GM21515 (cell line): ENCODE results near the gene SULT1C2.

ENCODE experiments used
- ATAC-seq: cut with Tn5 transposase; IDR thresholded peaks from one replicate; pipeline ENCODE4 v1.9.1; 2021; ENCODE audit not compliant: unreplicated experiment

SULT1C2 gene

DNA sequence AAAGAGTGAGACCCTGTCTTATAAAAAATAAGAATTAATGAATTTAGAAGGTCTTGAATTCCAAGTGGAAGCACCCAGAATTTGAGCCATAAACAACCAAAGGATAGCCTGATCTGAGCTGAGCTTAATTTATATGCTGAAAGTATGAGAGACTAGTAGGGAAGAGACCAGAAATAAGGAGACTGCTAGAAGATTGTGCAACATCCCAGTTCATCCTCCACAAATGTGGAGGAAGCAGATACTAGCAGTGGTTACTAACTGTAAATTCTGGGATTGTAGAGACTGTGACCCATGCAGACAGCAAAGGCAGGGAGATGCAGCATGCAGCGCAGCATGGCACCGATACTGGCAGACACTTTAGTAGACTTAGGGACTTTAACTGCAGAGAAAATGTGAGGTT lies 1.5 kb upstream of the SULT1C2 start:
- no peak for ATAC-seq

DNA sequence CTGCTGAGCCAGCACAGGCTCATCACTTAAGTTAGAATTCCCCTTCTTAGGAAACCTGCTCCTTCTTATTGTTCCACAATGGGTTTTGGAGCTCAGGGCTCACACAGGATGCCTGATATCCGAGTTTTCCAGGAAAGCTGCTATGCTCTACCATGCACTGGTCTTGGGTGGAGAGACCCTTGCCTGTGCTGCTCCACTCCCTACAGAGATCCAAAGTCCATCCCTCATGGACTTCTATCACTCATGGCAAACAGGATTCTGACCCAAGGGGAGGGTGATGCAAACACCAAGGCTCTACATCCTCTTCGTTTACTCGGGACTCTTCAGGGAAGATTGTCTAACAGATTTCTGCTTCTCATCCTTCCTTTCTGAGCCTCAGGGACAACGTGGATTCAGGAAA lies 5.2 kb downstream of the SULT1C2 start:
- ATAC-seq = no peak

DNA sequence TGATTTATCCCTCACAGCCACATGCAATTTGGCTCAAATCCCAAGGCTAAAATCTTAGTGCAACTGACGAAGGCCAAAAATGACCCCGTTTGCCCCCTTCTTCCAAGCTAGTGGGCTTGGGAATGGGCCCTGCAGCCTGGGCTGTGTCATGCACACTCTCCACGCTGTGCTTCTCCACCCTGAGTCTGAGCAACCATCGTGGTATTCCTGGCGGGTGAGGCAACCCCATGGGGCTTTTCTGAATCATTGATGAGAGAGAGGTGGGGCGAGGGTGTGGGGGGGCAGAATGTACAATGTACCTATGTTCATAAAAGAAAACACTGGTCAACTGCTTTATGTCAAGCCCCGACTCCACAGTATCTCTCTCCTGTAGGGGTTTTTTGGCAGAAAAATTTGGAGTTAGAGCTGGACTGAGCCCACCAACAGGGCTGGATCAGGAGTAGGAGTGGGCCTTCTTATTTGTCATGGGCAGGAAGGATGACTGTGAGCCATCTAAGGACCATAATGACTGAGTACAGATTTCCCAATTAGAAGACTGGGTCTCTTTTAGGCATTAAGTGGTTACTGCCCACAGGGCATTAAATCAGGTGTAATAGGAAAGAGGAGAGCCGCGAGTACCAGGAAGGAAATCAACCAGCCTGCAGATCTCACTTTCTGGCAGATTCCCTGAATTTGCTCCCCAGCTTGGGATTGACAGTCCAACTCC lies 8.9 kb downstream of the SULT1C2 start:
- ATAC-seq = no peak

DNA sequence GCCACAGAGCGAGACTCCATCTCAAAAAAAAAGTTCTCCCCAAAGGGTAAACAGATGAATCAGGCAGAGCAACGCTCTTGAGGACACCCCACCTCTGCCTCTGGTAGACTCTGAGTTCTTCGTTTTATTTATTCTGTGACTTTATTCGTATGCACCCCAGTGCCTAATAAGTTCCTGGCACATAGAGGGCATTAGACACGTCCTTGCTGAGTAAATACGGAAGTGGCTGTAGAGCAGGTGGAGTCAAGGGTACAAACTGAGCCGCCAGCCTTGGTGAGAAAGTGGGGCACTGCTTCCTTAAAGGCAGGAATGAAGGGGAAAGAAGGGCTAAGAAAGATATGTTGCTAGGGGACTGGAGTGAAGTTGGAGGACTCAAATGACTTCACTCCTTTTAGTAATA lies 12.9 kb downstream of the SULT1C2 start:
- ATAC-seq = no peak

DNA sequence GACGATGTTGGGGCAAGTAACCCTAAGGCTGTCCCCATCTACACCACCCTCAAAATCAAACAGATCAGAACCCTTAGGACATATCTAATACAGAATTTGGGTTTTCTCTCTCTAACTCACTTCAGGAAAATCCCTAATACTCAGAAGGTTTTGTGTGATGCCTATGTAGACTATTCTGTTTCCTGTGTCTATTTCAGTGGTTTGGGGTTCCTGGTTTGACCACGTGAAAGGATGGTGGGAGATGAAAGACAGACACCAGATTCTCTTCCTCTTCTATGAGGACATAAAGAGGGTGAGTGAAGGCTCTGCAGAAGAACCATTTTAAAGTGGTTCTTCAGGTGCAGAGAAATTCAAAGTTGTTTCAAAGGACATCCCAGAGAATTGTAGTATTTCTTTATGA lies 16.3 kb downstream of the SULT1C2 start:
- ATAC-seq = no peak

DNA sequence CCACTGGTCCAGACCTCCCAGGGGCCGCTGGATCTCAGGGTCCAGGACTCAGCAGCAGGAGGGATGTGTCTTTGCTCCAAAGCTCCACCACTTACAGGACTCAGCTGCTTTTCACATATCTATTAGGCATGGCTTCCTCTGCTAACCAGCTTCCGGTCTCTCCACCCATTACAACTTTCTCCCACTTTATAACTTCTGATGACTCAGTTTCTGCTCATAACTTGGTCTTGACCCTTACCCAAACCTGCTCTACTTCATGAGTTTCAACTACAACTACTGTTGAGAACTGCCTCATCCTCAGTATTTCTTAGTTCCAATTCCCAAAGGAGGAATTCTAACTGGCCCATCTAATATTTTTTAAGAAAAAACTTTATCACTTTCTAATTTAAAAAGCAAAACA lies 17.2 kb downstream of the SULT1C2 start:
- no peak for ATAC-seq

DNA sequence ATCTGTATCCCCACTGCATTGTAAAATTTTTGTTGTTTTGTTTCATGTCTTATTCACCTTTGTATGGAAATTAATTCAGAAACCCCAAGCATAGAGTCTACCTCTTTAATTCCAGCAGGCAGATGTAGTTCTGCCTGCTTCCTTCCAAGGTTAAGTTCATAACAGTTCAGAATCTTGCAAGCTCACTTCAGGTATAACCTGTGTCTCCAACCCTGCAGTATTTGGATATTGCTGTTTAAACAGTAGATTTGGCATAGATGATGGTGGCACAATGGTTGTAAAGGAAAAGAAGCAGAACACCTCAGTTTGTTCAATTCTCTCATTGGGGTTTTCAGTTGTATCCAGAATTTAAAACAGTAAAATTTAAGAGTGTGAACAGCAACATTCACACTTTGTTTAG lies 21.2 kb downstream of the SULT1C2 start:
- no peak for ATAC-seq

DNA sequence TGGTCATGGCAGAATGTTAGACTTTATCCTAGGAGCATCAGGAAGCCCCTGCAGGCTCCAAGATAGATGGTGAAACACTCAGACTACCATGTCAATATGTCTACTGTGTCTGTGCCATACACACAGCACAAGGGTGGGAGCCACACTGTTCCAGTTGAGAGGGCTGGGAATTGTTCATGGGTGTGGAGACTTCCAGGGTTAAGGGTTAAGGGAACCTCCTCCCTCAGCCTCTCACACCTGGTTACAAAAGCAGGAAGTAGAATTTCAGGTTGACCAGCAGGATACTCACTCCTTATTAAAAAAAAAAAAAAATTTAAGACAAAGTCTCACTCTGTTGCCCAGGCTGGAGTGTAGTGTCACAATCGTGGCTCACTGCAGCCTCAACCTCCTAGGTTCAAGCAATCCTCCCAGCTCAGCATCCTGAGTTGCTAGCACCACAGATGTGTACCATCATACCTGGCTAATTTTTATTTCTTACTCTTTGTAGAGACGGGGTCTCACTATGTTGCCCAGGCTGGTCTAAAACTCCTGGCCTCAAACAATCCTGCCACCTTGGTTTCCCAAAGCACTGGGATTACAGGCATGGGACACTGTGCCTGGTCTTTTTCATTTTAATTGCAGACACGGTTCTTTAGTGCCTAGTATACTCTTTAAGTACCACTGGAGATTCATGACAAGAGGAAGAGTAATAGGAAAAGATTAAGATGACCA lies 26.0 kb downstream of the SULT1C2 start:
- ATAC-seq = no peak

DNA sequence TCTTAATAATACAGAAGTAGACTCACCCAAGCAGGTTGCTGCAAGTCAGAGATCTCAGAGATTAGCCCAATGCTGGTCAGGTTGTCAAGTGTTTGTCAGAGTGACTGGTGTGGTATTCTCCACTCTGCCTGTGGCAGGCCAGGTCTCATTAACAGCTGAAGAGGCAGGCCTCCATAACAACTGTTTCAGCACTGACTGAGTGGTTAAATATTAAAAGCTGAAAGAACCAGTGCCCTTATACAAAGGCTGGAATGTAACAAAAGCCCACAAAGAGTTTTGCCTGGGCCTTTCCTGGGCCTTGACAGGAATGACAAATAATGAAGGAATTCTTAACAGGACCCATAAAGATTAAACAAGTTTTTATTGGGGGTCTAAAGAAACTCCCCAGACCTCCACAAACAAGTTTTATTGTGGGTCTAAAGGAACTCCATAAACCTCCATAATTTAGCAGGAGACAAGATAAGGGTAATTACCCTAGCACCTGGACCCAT lies 26.8 kb downstream of the SULT1C2 start:
- ATAC-seq = no peak

DNA sequence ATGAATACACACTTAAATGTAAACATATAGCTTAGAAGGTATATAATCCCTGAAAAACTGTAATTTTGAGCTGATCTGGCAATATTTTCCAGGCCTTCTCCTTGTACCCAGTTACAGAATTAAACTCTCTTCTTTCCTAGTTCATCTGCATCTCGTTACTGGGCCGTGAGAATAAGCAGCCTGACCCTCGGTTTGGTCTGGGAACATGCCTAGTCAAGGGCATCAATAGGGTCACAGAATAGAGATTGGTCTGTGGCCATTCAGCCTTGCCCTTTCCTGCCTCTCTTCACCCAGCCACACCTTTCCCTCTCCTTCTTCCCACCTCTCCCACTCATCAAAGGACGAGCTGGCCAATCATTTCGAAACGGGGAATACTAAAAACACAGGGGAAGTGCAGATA lies 27.3 kb downstream of the SULT1C2 start:
- no peak for ATAC-seq

DNA sequence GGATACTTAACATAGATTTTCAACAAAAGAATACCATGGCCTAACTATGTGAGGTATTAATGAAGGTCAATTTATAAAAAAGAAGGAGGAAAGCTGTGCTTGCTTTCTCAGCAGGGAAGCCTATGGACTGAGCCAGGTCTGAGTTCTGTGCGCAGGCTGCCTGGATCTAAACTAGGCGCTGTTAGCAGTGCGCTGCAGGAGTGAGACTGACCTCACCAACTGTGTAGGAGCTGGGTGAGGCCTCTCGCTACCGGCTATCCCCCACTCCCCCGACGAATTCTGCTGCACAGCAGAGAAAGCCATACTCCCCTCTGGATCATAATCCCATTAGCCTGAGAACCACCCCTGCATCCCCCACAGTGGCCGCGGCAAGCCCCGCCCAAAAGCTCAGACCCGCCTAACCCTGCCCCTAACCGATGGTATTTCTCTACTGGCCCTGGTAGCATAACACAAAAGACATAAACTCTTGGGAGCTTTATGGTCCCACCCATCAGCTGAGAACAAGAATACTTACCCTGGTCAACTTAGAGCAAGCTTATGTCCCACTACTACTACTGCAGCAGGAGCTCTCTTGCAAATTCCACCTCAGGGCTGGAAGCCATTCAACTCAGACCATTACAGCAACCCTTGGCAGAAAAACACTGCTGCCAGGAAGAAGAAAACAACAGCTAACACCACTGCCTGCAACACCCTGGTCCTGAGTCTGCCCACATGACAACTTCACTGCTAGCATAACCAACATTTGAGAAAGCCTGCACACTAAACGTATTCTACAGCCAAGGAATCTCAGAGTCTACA lies 28.0 kb downstream of the SULT1C2 start:
- no peak for ATAC-seq

DNA sequence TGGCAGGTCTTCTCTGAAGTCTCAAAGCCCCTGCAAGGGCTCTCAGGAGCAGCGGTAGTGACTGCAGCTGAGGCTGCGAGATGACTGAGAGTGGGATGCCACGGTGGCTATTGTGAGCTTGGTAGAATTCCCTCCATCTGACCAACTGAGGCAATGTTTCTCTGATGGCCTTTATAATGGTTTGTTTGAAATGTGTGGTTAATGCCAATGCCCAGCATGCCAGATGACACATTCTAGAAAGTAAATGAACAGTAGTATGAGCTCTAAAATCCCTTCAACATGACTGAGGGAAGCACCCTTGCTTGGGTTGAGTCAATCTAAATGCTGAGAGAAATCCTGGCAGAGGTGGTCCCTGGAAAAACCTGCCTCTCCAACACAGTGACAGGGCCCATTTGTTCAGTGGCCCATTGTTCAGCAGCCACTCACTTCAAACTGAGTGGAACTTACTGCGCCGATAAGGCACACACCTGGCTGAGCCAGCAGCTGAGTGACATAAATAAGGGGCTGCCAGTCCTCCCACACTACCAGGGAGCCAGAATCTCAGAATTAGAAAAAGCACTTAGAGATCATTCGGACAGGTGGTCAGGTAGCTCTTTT lies 31.7 kb downstream of the SULT1C2 start:
- no peak for ATAC-seq

DNA sequence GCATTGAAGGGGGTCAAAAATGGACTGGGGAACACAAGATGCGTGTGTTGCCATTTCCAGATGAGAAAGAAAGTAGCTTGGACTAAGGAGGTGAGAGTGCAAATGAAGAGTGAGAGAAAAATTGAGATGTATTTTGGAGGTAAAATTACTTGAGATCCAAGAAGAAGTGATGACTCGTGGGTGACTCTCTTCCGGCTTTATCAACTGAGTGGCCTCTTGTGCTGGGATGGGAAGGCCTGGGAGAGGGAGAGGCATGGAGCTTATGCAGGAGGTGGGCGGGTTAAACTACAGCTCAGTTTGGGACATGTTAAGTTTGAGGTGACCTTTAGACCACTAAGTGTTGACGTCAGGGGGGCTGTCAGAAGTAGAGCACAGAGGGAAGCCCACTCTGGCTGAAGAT lies 34.9 kb downstream of the SULT1C2 start:
- no peak for ATAC-seq

DNA sequence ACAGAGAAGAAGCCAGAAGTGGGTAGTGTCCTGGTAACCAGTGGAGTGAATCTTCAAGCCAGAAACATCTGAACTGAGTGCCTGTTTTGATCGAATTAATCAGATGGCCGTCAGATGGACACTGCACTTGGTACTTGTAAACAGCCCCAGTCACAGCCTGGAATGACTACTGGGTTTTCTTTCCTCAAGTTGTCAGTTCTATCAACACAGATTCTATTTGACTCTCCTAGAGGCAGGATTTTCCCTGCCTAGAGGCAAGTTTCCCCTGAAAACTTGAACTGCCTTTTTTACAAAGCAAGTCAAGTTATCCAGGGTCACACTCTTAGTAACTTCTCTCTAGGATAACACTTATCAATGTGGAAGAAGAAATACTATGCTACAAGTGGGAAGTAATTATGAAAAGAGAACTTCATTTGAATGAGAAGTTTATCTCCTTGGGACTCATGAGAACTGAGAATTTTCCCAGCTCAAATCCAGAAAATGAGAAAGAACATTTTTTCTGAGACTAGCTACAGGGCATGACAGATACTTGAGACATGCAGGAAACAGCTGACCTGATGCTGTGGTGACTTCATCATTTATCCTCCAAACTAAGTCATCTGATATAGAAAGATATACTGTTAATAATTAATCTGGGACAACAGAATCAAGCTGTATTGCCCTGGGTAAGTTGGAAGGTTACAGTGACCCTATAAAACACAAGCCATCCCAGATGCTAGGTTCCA lies 36.0 kb downstream of the SULT1C2 start:
- ATAC-seq = no peak

DNA sequence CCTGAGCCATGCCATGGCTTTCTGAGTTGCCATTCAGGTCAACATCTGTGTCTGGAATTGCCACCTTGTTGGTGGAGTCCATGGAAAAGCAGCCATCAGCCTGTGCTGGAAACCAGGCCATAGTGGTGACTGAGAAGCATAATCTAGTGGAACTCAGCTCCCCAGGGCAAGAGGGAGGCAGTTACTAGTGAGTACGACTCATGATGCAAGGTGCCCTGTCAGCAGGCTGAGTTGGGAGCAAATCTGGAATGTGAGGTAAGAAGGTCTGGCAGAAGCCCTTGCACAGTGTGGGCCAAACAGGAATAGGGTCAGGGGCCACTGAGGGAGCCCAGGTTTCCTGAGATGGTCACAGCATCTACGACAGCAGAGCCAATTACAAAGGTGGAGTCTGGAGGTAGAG lies 37.1 kb downstream of the SULT1C2 start:
- ATAC-seq = no peak

DNA sequence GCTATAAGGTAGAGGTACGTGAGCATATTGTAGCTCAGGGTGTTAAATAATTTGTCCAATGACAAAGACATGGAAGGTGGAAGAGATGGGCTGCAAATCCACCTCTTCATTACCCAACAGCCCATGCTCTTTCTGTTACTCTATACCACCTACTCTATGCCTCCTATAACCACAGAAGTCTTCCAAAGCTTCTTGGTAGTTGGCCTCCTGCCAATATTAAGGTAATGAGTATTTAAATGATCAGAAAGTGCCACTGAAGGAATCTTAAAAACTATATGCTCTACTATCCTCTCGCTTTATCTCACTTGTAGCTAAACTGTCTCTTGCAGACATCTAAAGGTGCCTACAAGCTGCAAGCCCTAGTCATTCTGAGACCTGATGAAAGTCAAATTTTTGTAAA lies 41.1 kb downstream of the SULT1C2 start:
- ATAC-seq = no peak

DNA sequence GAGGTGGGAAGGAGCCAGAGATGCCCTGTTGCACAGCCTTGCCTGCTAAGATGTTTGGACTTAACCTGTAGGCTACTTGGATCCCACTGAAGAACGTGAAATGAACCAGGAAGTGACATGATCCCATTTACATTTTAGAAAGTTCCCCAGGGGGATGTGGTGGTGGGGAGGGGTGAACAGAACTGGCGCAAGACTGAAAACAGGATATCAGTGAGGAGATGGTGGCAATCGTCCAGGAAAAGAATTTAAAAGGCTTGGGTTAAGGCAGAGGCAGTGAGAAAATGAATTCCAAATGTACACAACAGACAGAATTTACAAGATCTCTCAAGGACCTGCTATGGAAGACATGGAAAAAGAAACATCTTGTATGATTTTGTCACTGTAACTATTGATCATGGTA lies 42.3 kb downstream of the SULT1C2 start:
- ATAC-seq = no peak

DNA sequence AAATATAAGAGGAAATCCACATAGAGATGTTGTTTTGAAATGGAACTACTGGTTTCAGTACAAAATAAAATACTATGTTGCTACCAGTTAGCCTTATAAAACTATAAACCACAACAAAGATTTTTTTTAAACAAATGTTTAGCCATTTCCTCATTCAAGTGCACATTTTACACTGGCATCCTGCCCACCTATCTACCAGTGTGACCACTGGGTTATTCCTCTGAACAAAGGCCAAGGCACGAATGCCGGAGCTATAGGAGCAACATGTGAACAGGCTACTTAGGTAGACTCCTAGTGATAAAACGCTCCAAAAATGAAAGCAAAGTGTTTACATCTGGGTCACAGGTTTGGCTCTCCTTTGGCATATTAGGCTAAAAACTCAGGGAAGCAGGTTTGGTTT lies 57.3 kb downstream of the SULT1C2 start:
- ATAC-seq = no peak

DNA sequence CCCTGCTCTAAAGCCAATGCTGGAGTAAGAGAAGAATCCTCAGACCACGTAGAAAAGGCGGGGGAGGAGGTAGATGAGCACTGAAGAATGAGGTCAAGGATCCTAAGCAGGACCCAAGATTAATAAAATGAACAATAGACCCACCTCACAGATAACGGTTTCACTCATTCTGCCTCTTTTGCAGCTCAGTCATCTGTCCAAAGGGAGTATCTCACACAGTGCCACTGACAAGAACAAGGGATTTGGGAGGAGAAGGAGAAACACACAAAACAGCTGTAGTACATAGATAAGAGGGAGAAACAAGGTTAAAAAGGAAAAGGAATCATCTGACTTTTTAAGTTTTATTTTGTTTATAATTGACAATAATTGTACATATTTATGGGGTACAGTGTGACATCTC lies 58.1 kb downstream of the SULT1C2 start:
- no peak for ATAC-seq

DNA sequence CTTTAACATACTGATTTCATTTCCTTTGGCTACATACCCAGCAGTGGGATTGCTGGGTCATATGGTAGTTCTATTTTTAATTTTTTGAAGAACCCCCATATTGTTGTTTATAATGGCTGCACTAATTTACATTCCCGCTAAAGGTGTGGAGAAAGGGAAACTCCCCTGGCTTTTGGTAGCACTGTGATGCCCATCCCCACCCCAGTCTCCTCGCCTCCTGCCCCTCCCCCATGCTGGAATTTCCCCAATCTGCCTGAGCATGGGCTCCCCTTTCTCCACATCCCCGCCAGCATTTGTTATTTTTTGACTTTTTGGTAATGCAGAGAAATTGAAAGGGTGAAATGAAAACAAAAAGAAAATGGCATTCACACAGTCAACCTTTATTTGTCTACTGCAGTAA lies 59.1 kb downstream of the SULT1C2 start:
- no peak for ATAC-seq
